OCI-LY3 (cell line): ENCODE results near the gene TENT4B.

Source experiments
- EZH2phosphoT487 ChIP-seq: fragments of 200-600 bp; shearing (Covaris generic); IDR thresholded peaks from 2 replicates; pipeline ENCODE4 v1.6.1; 2018; ENCODE audit warnings: antibody characterized with exemption, mixed run types, low read depth
- TF ChIP-seq, protein P1 (sequence below): fragments of 200-600, 300-600 bp; sonication (generic); IDR thresholded peaks from 2 replicates; pipeline ENCODE4 v1.5.1; 2014; ENCODE audit warnings: antibody characterized with exemption, low read length, low read depth

DNA sequence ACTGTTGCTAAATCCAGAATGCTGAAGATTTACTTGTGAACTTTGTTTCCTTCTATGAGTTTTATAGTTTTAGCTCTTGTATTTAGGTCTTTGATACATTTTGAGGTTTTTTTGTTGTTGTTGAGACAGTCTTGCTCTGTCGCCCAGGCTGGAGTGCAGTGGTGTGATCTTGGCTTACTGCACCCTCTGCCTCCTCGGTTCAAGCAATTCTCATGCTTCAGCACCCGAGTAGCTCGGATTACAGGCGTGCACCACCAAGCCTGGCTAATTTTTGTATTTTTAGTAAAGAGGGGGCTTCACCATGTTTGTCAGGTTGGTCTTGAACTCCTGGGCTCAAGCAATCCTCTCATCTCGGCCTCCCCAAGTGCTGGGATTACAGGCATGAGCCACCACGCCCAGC lies 14.4 kb downstream of the TENT4B start:
- TF ChIP-seq, protein P1, sequence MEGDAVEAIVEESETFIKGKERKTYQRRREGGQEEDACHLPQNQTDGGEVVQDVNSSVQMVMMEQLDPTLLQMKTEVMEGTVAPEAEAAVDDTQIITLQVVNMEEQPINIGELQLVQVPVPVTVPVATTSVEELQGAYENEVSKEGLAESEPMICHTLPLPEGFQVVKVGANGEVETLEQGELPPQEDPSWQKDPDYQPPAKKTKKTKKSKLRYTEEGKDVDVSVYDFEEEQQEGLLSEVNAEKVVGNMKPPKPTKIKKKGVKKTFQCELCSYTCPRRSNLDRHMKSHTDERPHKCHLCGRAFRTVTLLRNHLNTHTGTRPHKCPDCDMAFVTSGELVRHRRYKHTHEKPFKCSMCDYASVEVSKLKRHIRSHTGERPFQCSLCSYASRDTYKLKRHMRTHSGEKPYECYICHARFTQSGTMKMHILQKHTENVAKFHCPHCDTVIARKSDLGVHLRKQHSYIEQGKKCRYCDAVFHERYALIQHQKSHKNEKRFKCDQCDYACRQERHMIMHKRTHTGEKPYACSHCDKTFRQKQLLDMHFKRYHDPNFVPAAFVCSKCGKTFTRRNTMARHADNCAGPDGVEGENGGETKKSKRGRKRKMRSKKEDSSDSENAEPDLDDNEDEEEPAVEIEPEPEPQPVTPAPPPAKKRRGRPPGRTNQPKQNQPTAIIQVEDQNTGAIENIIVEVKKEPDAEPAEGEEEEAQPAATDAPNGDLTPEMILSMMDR = no peak
- no peak for TF ChIP-seq EZH2phosphoT487
